Endodermal cell (in vitro differentiated cells): ENCODE results near the gene LCN2. TPM values are rescaled to one million over a fixed set of nuclear protein-coding genes. Genes with fewer than 3 reads are reported as not detected.

ENCODE experiments used
- DNase-seq: peaks from one replicate; pipeline ENCODE4 v3.0.0-alpha.2; 2017
- H3K27ac ChIP-seq: 2 replicates; pipeline ENCODE4 v1.5.1; 2013; ENCODE audit warnings: mild to moderate bottlenecking, low read depth, low read length, moderate library complexity
- H3K27me3 ChIP-seq: 2 replicates; pipeline ENCODE4 v1.6.1; 2013; ENCODE audit warnings: mild to moderate bottlenecking, low read length, moderate library complexity; ENCODE audit not compliant: insufficient read depth, control insufficient read depth, poor library complexity, severe bottlenecking
- H3K36me3 ChIP-seq: 2 replicates; pipeline ENCODE4 v1.7.0; 2013; ENCODE audit warnings: mild to moderate bottlenecking, low read length, moderate library complexity; ENCODE audit not compliant: control insufficient read depth, insufficient read depth
- H3K4me1 ChIP-seq: one replicate; pipeline ENCODE4 v1.7.0; 2013; ENCODE audit warnings: low read length; ENCODE audit not compliant: control insufficient read depth, insufficient read depth
- H3K4me3 ChIP-seq: 2 replicates; pipeline ENCODE4 v1.5.1; 2013; ENCODE audit warnings: mild to moderate bottlenecking, low read length, moderate library complexity
- H3K9ac ChIP-seq: 2 replicates; pipeline ENCODE4 v1.6.1; 2013; ENCODE audit warnings: mild to moderate bottlenecking, low read length, moderate library complexity; ENCODE audit not compliant: poor library complexity, severe bottlenecking; ENCODE audit errors: extremely low read depth
- H3K9me3 ChIP-seq: 2 replicates; pipeline ENCODE4 v1.6.1; 2013; ENCODE audit warnings: mild to moderate bottlenecking, low read length, moderate library complexity; ENCODE audit not compliant: control insufficient read depth
- H3K27ac Mint-ChIP-seq: 2 replicates; pipeline ENCODE4 v1.8.0; 2020; ENCODE audit warnings: mixed read lengths
- H3K27me3 Mint-ChIP-seq: 2 replicates; pipeline ENCODE4 v1.8.0; 2021; ENCODE audit warnings: mild to moderate bottlenecking, mixed read lengths; ENCODE audit not compliant: insufficient read depth
- H3K36me3 Mint-ChIP-seq: 2 replicates; pipeline ENCODE4 v1.8.0; 2020; ENCODE audit warnings: low read depth, mixed read lengths
- H3K4me1 Mint-ChIP-seq: 2 replicates; pipeline ENCODE4 v1.8.0; 2020; ENCODE audit warnings: mixed read lengths
- H3K4me3 Mint-ChIP-seq: 2 replicates; pipeline ENCODE4 v1.8.0; 2020; ENCODE audit warnings: mild to moderate bottlenecking, moderate library complexity, mixed read lengths
- H3K9me3 Mint-ChIP-seq: 2 replicates; pipeline ENCODE4 v1.8.0; 2020; ENCODE audit warnings: mild to moderate bottlenecking, mixed read lengths
- WGBS, 2 experiments: methylation state at CpG; one replicate each; pipeline versions ENCODE4 v1.1.5 to v1.1.7; 2013; ENCODE audit warnings: missing lambda C conversion rate in 2 of 2, mixed read lengths in 1 of 2; ENCODE audit not compliant: insufficient coverage in 1 of 2, insufficient read length in 1 of 2; 5-methylcytosine and 5-hydroxymethylcytosine counted together
- total RNA-seq, 2 donors: library from RNA; stranded (reverse); fragmentation: NEBNext Ultra II Directional in 1 of 2; extraction: Animal tissue kit (Norgen Biotek cat#: 25700) in 1 of 2; gene quantifications; 2 replicates in 1 of 2; 3 replicates in 1 of 2; pipeline ENCODE4 v1.2.1, GENCODE V29; 2021
- TF ChIP-seq, protein P1 (sequence below): fragments of 200-600 bp; sonication (generic); conservative IDR thresholded peaks from 2 replicates; pipeline ENCODE4 v1.5.0; 2021; ENCODE audit warnings: antibody characterized with exemption, mild to moderate bottlenecking

Gene LCN2
- total RNA-seq, 2 donors from 2014 or later: not detected

- 86% methylated on average over 2 of the region's 2 CpGs; no CpG with 5 or more reads in 1 of the 2 experiments for WGBS, 2 experiments
- Mint-ChIP-seq H3K9me3 (no peaks in the 10 kb centered on the region), H3K4me1 (no peaks in the 10 kb centered on the region), H3K27ac (no peak overlapping the region), H3K27me3 (peaks cover 4% of the 10 kb centered on the region), H3K36me3 (no peaks in the 10 kb centered on the region), H3K4me3 (no peak overlapping the region)
- Histone ChIP-seq H3K9me3 (no peaks in the 10 kb centered on the region), H3K4me1 (no peaks in the 10 kb centered on the region), H3K27me3 (no peaks in the 10 kb centered on the region), H3K27ac (no peak overlapping the region), H3K4me3 (no peak overlapping the region), H3K9ac (no peak overlapping the region), H3K36me3 (no peaks in the 10 kb centered on the region)
- DNase-seq: no peak
- TF ChIP-seq, protein P1, sequence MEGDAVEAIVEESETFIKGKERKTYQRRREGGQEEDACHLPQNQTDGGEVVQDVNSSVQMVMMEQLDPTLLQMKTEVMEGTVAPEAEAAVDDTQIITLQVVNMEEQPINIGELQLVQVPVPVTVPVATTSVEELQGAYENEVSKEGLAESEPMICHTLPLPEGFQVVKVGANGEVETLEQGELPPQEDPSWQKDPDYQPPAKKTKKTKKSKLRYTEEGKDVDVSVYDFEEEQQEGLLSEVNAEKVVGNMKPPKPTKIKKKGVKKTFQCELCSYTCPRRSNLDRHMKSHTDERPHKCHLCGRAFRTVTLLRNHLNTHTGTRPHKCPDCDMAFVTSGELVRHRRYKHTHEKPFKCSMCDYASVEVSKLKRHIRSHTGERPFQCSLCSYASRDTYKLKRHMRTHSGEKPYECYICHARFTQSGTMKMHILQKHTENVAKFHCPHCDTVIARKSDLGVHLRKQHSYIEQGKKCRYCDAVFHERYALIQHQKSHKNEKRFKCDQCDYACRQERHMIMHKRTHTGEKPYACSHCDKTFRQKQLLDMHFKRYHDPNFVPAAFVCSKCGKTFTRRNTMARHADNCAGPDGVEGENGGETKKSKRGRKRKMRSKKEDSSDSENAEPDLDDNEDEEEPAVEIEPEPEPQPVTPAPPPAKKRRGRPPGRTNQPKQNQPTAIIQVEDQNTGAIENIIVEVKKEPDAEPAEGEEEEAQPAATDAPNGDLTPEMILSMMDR: no peak
These were observed 6.7 kb upstream of the LCN2 start for GRCh38 chr9:128142596-128142995.

GRCh38 chr9:128143525-128144238 is 5.6 kb upstream of the LCN2 start:
- no peak for DNase-seq
- H3K4me1 Mint-ChIP-seq: no peaks in the 10 kb centered on the region
- no peaks in the 10 kb centered on the region for H3K36me3 Mint-ChIP-seq
- H3K27me3 ChIP-seq: no peaks in the 10 kb centered on the region
- no peak overlapping the region for H3K9ac ChIP-seq
- no peak overlapping the region for H3K4me3 ChIP-seq
- 89 to 100% methylated on average over 5 to 8 of the region's 8 CpGs for WGBS, 2 experiments
- H3K27ac Mint-ChIP-seq: no peak overlapping the region
- H3K9me3 ChIP-seq: no peaks in the 10 kb centered on the region
- H3K4me1 ChIP-seq: no peaks in the 10 kb centered on the region
- TF ChIP-seq, protein P1: no peak
- H3K27ac ChIP-seq: no peak overlapping the region
- H3K27me3 Mint-ChIP-seq: peaks cover 4% of the 10 kb centered on the region
- H3K9me3 Mint-ChIP-seq: no peaks in the 10 kb centered on the region
- no peak overlapping the region for H3K4me3 Mint-ChIP-seq
- H3K36me3 ChIP-seq: no peaks in the 10 kb centered on the region

DNA sequence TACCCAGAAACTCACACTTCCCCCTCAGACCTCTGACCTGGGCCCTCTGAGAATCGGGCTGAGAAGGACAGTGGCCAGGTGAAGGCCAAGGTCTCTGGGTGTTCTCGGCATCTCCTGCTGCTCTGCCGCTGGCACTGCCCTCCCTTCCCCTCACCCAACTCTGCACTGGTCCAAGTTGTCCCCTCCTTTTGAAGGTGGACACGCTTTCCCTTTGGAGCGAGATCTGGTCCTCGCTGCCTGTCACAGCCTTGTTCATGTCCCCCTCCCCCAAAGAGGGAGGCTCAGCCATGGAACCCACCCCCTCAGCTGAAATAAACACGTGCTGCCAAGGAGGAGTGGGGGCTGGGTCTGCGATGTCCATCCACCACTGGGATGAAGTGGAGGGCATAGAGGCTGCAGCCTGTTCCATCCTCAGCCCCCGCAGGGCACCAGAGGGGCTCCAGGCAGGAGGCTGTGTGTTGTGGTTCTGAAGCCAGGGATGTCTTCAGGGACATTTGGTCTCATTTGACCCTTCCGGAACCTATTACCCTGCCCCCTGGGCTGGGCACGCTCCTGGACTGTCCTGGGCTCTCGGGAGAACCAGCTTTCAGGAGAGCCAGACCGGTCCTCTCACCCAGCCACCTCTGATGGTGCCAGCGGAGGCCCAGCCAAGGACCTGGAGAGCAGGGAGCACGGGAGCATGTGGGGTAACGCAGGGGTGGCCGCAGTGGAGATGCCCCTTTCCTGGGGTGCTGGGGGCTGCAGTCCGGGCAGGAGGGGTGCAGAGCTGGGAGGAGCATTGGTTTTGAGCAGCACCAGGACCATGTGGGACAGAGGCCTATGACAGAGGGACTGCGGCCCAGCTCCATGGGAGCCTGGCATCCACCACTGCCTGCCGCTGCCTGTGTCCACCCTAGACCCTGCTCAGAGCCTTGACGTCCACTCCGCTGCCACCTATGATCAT is 4.7 kb upstream of the LCN2 start:
- Histone ChIP-seq H3K27me3 (no peaks in the 10 kb centered on the region), H3K27ac (no peak overlapping the region), H3K9me3 (no peaks in the 10 kb centered on the region), H3K4me1 (no peaks in the 10 kb centered on the region), H3K36me3 (no peaks in the 10 kb centered on the region), H3K9ac (no peak overlapping the region), H3K4me3 (no peak overlapping the region)
- H3K4me1 Mint-ChIP-seq: no peaks in the 10 kb centered on the region
- H3K27ac Mint-ChIP-seq: no peak overlapping the region
- no peaks in the 10 kb centered on the region for H3K36me3 Mint-ChIP-seq
- H3K27me3 Mint-ChIP-seq: peaks cover 4% of the 10 kb centered on the region
- H3K9me3 Mint-ChIP-seq: no peaks in the 10 kb centered on the region
- H3K4me3 Mint-ChIP-seq: no peak overlapping the region
- WGBS, 2 experiments: 94% methylated on average over 12 to 22 of the region's 22 CpGs
- no peak for DNase-seq
- TF ChIP-seq, protein P1: no peak
